GM23338 (cell line): ENCODE measurements around the gene EGFR. TPM values are rescaled to one million over a fixed set of nuclear protein-coding genes. Genes with fewer than 3 reads are reported as not detected.

Experiments used
- ATAC-seq: fragments of 200-7000 bp; cut with Tn5 transposase; 3 replicates; pipeline ENCODE4 v1.9.1; 2020
- DNase-seq: peaks from one replicate; pipeline ENCODE4 v3.0.0-alpha.2; 2015; ENCODE audit warnings: low spot score
- H2AFZ ChIP-seq: fragments of 200-600 bp; sonication (generic); 2 replicates; pipeline ENCODE4 v1.8.0; 2016; ENCODE audit warnings: antibody characterized with exemption, mild to moderate bottlenecking, moderate library complexity
- H3F3A ChIP-seq: fragments of 200-600 bp; sonication (generic); replicated peaks from 2 replicates; pipeline ENCODE4 v1.8.0; 2017; ENCODE audit warnings: antibody characterized with exemption, mixed run types, low read depth
- H3K27ac ChIP-seq: fragments of 200-600 bp; sonication (generic); 2 replicates; pipeline ENCODE4 v1.6.1; 2016; ENCODE audit warnings: low read depth
- H3K27me3 ChIP-seq: fragments of 200-600 bp; sonication (generic); 2 replicates; pipeline ENCODE4 v1.8.0; 2016; ENCODE audit warnings: mild to moderate bottlenecking, mixed run types, moderate library complexity; ENCODE audit not compliant: insufficient read depth
- H3K36me3 ChIP-seq: fragments of 200-600 bp; sonication (generic); 2 replicates; pipeline ENCODE4 v1.8.0; 2016; ENCODE audit warnings: mild to moderate bottlenecking; ENCODE audit not compliant: insufficient read depth
- H3K4me1 ChIP-seq: fragments of 200-600 bp; sonication (generic); 2 replicates; pipeline ENCODE4 v1.8.0; 2016; ENCODE audit warnings: mild to moderate bottlenecking, moderate library complexity; ENCODE audit not compliant: insufficient read depth
- H3K4me2 ChIP-seq: fragments of 200-600 bp; sonication (generic); 2 replicates; pipeline ENCODE4 v1.7.1; 2017; ENCODE audit warnings: mixed run types
- H3K4me3 ChIP-seq: fragments of 200-600 bp; sonication (generic); 2 replicates; pipeline ENCODE4 v1.6.1; 2016; ENCODE audit warnings: mixed run types
- H3K79me2 ChIP-seq: fragments of 200-600 bp; sonication (generic); replicated peaks from 2 replicates; pipeline ENCODE4 v1.8.0; 2017; ENCODE audit warnings: mild to moderate bottlenecking; ENCODE audit not compliant: insufficient read depth
- H3K9me2 ChIP-seq: fragments of 200-600 bp; sonication (generic); 2 replicates; pipeline ENCODE4 v1.8.0; 2017; ENCODE audit not compliant: insufficient read depth
- H4K20me1 ChIP-seq: fragments of 200-600 bp; sonication (generic); replicated peaks from 2 replicates; pipeline ENCODE4 v1.8.0; 2017; ENCODE audit warnings: mild to moderate bottlenecking; ENCODE audit not compliant: insufficient read depth
- H3K27ac Mint-ChIP-seq: 2 replicates; pipeline ENCODE4 v1.8.0; 2020; ENCODE audit warnings: inconsistent platforms, mild to moderate bottlenecking, moderate library complexity, mixed read lengths
- H3K27me3 Mint-ChIP-seq: 3 replicates; pipeline ENCODE4 v1.8.0; 2022; ENCODE audit warnings: low read depth, mild to moderate bottlenecking, moderate library complexity, mixed read lengths, inconsistent platforms; ENCODE audit not compliant: insufficient read depth, poor library complexity
- H3K36me3 Mint-ChIP-seq: 3 replicates; pipeline ENCODE4 v1.8.0; 2021; ENCODE audit warnings: low read depth, mild to moderate bottlenecking, inconsistent platforms, moderate library complexity, mixed read lengths
- H3K4me1 Mint-ChIP-seq: 3 replicates; pipeline ENCODE4 v1.8.0; 2020; ENCODE audit warnings: mild to moderate bottlenecking, inconsistent platforms, mixed read lengths
- H3K4me3 Mint-ChIP-seq: 3 replicates; pipeline ENCODE4 v1.8.0; 2021; ENCODE audit warnings: moderate library complexity, mild to moderate bottlenecking, inconsistent platforms, mixed read lengths
- H3K9me3 Mint-ChIP-seq: 3 replicates; pipeline ENCODE4 v1.8.0; 2020; ENCODE audit warnings: moderate library complexity, mild to moderate bottlenecking, inconsistent platforms, mixed read lengths
- EZH2 ChIP-seq: fragments of 200-600 bp; sonication (generic); IDR thresholded peaks from one replicate; pipeline ENCODE4 v1.8.0; 2017; ENCODE audit warnings: antibody characterized with exemption, mild to moderate bottlenecking, low read depth; ENCODE audit not compliant: unreplicated experiment
- ZNF114 ChIP-seq: fragments of 250-450 bp; sonication (Bioruptor Pico); IDR thresholded peaks from 2 replicates; pipeline ENCODE4 v1.5.0; 2020; ENCODE audit warnings: mild to moderate bottlenecking, moderate library complexity
- polyA plus RNA-seq: library from polyadenylated mRNA; unstranded; fragments of >200 nt; fragmentation: Nextera tagmentation; extraction: Ambion mirVana; gene quantifications from 2 replicates; pipeline ENCODE4 v1.2.1, GENCODE V29; 2016
- total RNA-seq: library from RNA; depleted of rRNA; stranded (reverse); fragments of >200 nt; shearing (Covaris generic); gene quantifications from 2 replicates; pipeline ENCODE4 v1.2.3, GENCODE V29; 2014
- TF ChIP-seq, protein P1 (sequence below), 2 experiments: fragments of 200-600 bp in 1 of 2; sonication (generic) in 1 of 2; conservative IDR thresholded peaks; 2 replicates each; pipeline versions ENCODE4 v1.5.1 to v1.6.1; 2016 to 2017; ENCODE audit warnings: antibody characterized with exemption in 2 of 2, low read depth in 2 of 2, mild to moderate bottlenecking in 2 of 2, moderate library complexity in 1 of 2
- TF ChIP-seq, protein P2 (sequence below): IDR thresholded peaks from one replicate; pipeline ENCODE4 v1.6.1; 2018; ENCODE audit warnings: antibody characterized with exemption; ENCODE audit not compliant: unreplicated experiment
- TF ChIP-seq, protein P3 (sequence below): IDR thresholded peaks from 2 replicates; pipeline ENCODE4 v1.6.1; 2016; ENCODE audit warnings: antibody characterized with exemption

The EGFR gene
- total and polyA plus RNA-seq, 2 experiments from 2014 or later, result 1.5 to 4.5 TPM

DNA sequence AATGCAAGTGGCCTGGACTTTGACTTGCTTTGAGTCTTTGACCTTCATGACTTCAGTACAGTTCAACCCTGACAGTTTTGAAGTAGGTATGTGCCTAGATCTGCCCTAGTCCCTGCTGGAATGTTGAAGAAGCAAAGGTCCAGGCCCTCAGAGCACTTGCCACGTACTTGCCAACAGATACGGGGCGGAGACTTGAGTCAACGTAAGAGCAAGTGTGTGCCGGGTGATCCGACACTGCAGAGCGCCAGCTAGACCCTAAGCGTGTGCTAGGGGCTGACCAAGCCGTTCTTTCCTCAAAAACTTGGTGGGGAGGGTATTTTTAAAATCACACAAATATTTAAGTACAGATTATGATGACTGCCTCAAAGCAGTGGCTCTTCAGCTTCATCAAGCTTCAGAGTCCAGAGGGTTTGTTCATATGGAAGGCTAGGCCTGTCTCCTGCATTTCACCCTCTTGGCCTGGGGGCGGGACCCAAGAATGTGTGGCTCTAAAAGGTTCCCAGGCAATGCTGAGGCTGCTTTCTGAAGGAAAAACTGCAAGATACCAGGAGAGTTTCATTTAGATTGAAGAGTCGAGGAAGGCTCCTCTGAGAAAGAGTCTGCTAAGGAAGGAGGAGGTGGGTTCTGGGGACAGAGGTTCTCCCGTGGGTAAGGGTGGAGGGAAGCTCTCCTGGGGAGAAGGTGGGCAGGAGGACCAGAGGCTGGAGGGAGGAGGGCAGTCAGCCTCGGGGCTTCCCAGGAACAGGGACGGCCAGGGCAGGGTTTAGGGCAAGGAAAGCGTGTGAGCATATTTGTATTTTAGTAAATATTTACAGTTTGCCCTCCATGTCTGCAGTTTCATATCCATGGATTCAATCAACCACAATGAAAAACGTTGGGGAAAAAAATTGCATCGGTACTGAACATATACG lies 160.3 kb downstream of the EGFR start:
- H3K27ac ChIP-seq, result no peak overlapping the region
- ATAC-seq, result peak; percentile 33; the same call in 2 of the 3 replicates

More for the DNA sequence above, 160.3 kb downstream of the EGFR start:
- H3K27me3 Mint-ChIP-seq, result peaks cover 2% of the 10 kb centered on the region
- no peaks in the 10 kb centered on the region for H3K27me3 ChIP-seq
- no peaks in the 10 kb centered on the region; the same call in 2 of the 3 replicates for H3K36me3 Mint-ChIP-seq
- no peak overlapping the region for H3K4me3 ChIP-seq
- no peaks in the 10 kb centered on the region for H3F3A ChIP-seq
- DNase-seq, result no peak
- peaks cover 10% of the 10 kb centered on the region; the same call in 2 of the 3 replicates for H3K4me1 Mint-ChIP-seq
- H3K27ac Mint-ChIP-seq, result no peak overlapping the region
- no peak overlapping the region for H3K4me3 Mint-ChIP-seq
- H3K9me3 Mint-ChIP-seq, result no peaks in the 10 kb centered on the region
- no peaks in the 10 kb centered on the region for H3K79me2 ChIP-seq
- H4K20me1 ChIP-seq, result no peaks in the 10 kb centered on the region
- no peaks in the 10 kb centered on the region for H3K9me2 ChIP-seq
- no peak overlapping the region for H3K4me2 ChIP-seq
- no peaks in the 10 kb centered on the region for H3K36me3 ChIP-seq
- TF ChIP-seq, protein P1, sequence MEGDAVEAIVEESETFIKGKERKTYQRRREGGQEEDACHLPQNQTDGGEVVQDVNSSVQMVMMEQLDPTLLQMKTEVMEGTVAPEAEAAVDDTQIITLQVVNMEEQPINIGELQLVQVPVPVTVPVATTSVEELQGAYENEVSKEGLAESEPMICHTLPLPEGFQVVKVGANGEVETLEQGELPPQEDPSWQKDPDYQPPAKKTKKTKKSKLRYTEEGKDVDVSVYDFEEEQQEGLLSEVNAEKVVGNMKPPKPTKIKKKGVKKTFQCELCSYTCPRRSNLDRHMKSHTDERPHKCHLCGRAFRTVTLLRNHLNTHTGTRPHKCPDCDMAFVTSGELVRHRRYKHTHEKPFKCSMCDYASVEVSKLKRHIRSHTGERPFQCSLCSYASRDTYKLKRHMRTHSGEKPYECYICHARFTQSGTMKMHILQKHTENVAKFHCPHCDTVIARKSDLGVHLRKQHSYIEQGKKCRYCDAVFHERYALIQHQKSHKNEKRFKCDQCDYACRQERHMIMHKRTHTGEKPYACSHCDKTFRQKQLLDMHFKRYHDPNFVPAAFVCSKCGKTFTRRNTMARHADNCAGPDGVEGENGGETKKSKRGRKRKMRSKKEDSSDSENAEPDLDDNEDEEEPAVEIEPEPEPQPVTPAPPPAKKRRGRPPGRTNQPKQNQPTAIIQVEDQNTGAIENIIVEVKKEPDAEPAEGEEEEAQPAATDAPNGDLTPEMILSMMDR (conservative IDR thresholded peaks at IDR 0.05; ENCODE audit: low read depth in 2 of 2), result no peak
- TF ChIP-seq, protein P2, sequence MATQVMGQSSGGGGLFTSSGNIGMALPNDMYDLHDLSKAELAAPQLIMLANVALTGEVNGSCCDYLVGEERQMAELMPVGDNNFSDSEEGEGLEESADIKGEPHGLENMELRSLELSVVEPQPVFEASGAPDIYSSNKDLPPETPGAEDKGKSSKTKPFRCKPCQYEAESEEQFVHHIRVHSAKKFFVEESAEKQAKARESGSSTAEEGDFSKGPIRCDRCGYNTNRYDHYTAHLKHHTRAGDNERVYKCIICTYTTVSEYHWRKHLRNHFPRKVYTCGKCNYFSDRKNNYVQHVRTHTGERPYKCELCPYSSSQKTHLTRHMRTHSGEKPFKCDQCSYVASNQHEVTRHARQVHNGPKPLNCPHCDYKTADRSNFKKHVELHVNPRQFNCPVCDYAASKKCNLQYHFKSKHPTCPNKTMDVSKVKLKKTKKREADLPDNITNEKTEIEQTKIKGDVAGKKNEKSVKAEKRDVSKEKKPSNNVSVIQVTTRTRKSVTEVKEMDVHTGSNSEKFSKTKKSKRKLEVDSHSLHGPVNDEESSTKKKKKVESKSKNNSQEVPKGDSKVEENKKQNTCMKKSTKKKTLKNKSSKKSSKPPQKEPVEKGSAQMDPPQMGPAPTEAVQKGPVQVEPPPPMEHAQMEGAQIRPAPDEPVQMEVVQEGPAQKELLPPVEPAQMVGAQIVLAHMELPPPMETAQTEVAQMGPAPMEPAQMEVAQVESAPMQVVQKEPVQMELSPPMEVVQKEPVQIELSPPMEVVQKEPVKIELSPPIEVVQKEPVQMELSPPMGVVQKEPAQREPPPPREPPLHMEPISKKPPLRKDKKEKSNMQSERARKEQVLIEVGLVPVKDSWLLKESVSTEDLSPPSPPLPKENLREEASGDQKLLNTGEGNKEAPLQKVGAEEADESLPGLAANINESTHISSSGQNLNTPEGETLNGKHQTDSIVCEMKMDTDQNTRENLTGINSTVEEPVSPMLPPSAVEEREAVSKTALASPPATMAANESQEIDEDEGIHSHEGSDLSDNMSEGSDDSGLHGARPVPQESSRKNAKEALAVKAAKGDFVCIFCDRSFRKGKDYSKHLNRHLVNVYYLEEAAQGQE, result no peak
- TF ChIP-seq EZH2, result no peak
- TF ChIP-seq, protein P3, sequence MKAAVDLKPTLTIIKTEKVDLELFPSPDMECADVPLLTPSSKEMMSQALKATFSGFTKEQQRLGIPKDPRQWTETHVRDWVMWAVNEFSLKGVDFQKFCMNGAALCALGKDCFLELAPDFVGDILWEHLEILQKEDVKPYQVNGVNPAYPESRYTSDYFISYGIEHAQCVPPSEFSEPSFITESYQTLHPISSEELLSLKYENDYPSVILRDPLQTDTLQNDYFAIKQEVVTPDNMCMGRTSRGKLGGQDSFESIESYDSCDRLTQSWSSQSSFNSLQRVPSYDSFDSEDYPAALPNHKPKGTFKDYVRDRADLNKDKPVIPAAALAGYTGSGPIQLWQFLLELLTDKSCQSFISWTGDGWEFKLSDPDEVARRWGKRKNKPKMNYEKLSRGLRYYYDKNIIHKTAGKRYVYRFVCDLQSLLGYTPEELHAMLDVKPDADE, result no peak
- TF ChIP-seq ZNF114 (CRISPR knock-in tag), result no peak
- H3K4me1 ChIP-seq, result no peaks in the 10 kb centered on the region
- no peak overlapping the region for H2AFZ ChIP-seq
